Esophagus muscularis mucosa (tissue), 3 donors: ENCODE data around the gene P2RY8.

ENCODE experiments used
- CTCF ChIP-seq, 3 experiments: fragments of 200-600 bp in 2 of 3; fragments of 450-650 bp in 1 of 3; sonication (generic) in 2 of 3; IDR thresholded peaks; one replicate each; pipeline ENCODE4 v1.5.1; 2017 to 2019; ENCODE audit warnings: antibody characterized with exemption in 3 of 3, mild to moderate bottlenecking in 2 of 3, moderate library complexity in 1 of 3
- POLR2AphosphoS5 ChIP-seq, 2 donors: sonication (generic); formaldehyde crosslinking; IDR thresholded peaks; one replicate each; pipeline ENCODE4 v1.6.1; 2017; ENCODE audit warnings: antibody characterized with exemption in 2 of 2

- TF ChIP-seq CTCF (IDR thresholded peaks at IDR 0.05) (no peak), POLR2AphosphoS5 (IDR thresholded peaks at IDR 0.05) (no peak)
Measured at GRCh38 chrX:1518512-1518911, 18.5 kb downstream of the P2RY8 start.
